ENCODE measurements around the gene WTIP. TPM values are rescaled to one million over a fixed set of nuclear protein-coding genes. Genes with fewer than 3 reads are reported as not detected.
"Not testable (repeated sequence)": the region's sequence is repeated elsewhere in the genome, so short reads cannot be mapped to it uniquely, and the experiment has no call there.

Gene WTIP
- total RNA-seq, 1 donor from 2014 or later, result 15.1 TPM

DNA sequence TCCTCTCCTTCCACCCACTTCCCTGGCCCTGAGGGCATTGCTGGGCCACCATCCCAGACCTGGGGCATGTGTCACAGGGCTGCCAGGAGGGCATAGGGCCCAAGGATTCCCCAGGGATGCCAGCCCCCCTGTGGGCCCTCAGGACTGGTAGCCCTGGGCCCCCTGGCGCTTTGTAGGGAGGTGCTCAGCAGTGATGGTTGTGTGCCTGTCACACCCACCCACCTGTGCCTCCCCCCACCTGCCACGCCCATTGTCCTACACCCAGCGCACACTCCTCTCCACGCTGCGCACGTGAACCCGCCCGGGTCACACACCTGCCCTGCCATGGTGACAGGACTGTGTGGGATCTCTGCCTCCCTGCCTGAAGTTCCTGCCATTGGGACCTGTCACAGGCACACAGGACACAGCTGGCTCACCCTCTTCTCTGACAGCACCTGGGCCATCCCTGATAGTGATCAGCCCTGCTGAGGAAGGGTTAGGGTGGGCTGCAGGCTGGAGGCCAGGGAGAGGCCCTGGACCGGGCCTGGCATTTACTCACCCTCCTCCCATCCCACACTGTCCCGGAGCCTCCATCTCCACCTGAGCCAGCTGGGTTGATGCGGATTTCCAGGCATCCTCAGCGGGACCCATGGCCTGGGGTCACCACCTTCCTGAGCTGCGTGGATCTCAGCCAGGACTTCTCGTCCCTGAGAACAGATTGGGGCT lies 23.9 kb downstream of the WTIP start:
- H3K36me3 Mint-ChIP-seq (ENCODE audit: low read depth), result no peaks in the 10 kb centered on the region
- H3K9me3 Mint-ChIP-seq, result no peaks in the 10 kb centered on the region
- no peak for DNase-seq (ENCODE audit: low read depth, low spot score)
- H3K27me3 Mint-ChIP-seq (ENCODE audit: low read depth), result peaks cover 4% of the 10 kb centered on the region
- peak overlapping the region; percentile 27 for H3K27ac Mint-ChIP-seq (ENCODE audit: unreplicated experiment)
- TF ChIP-seq, protein P1, sequence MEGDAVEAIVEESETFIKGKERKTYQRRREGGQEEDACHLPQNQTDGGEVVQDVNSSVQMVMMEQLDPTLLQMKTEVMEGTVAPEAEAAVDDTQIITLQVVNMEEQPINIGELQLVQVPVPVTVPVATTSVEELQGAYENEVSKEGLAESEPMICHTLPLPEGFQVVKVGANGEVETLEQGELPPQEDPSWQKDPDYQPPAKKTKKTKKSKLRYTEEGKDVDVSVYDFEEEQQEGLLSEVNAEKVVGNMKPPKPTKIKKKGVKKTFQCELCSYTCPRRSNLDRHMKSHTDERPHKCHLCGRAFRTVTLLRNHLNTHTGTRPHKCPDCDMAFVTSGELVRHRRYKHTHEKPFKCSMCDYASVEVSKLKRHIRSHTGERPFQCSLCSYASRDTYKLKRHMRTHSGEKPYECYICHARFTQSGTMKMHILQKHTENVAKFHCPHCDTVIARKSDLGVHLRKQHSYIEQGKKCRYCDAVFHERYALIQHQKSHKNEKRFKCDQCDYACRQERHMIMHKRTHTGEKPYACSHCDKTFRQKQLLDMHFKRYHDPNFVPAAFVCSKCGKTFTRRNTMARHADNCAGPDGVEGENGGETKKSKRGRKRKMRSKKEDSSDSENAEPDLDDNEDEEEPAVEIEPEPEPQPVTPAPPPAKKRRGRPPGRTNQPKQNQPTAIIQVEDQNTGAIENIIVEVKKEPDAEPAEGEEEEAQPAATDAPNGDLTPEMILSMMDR (conservative IDR thresholded peaks at IDR 0.05), result no peak
- peaks cover 11% of the 10 kb centered on the region for H3K4me1 Mint-ChIP-seq
- H3K4me3 Mint-ChIP-seq, result no peak overlapping the region

DNA sequence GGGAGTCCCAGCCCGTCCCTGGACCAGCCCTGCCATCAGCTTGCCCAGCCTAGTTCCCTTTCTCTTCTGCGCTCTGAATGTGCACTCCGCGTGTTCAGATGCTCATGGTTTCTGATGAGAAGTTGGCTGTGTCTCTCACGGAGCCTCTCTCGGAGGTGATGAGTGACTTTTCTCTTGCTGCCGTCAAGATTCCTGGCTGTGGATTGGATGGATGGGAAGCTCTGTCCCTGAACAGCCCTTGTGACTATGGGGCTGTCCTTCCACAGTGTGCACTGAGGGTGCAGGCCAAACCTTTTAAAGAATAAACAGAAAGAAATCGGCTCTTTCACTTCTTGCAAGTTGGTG lies 24.4 kb downstream of the WTIP start:
- Mint-ChIP-seq H3K27ac (ENCODE audit: unreplicated experiment) (peak overlapping the region; percentile 27), H3K36me3 (ENCODE audit: low read depth) (no peaks in the 10 kb centered on the region), H3K4me3 (no peak overlapping the region), H3K4me1 (peaks cover 11% of the 10 kb centered on the region), H3K27me3 (ENCODE audit: low read depth) (peaks cover 4% of the 10 kb centered on the region), H3K9me3 (peaks cover 5% of the 10 kb centered on the region)
- TF ChIP-seq, protein P1 (conservative IDR thresholded peaks at IDR 0.05), result no peak
- DNase-seq (ENCODE audit: low read depth, low spot score), result no peak

DNA sequence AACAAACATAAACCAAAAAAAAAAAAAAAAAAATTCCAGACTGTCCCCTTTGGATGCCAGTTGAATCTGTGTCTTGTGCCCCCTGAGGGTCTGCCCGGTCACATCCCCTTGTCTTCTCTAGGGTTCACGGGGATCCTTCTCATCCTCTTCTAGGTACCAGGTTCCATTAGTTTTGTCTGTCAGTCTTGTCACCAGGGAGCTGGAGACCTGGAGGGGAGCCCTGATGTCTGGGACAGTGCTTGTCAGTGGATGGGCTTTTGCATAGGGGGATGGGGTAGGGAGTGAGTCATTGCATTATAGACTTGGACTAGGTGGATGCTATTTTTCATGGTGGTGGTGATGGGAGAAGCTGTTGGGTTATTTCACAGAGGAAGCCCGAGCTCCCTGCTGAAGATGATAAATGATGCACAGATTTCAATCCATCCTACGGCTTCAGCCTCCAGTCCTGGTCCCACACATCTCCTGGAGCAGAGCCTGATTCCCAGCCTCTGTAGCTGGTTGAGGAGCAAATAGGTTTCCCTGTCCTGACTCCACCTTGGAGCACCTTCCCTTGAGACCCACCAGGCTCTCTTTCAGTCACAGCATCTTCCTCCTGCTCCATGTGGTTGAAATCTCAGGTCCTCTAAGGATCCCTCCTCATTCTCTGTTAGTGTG lies 26.0 kb downstream of the WTIP start:
- no peaks in the 10 kb centered on the region for H3K36me3 Mint-ChIP-seq (ENCODE audit: low read depth)
- no peak overlapping the region for H3K4me3 Mint-ChIP-seq
- peaks cover 10% of the 10 kb centered on the region for H3K27me3 Mint-ChIP-seq (ENCODE audit: low read depth)
- TF ChIP-seq, protein P1 (conservative IDR thresholded peaks at IDR 0.05), result no peak
- no peak overlapping the region for H3K27ac Mint-ChIP-seq (ENCODE audit: unreplicated experiment)
- peaks cover 5% of the 10 kb centered on the region for H3K9me3 Mint-ChIP-seq
- no peak for DNase-seq (ENCODE audit: low read depth, low spot score)
- H3K4me1 Mint-ChIP-seq, result peaks cover 5% of the 10 kb centered on the region

GRCh38 chr19:34508540-34508939 lies 27.0 kb downstream of the WTIP start:
- Mint-ChIP-seq H3K27ac (ENCODE audit: unreplicated experiment) (no peak overlapping the region), H3K4me3 (no peak overlapping the region), H3K27me3 (ENCODE audit: low read depth) (peaks cover 11% of the 10 kb centered on the region), H3K36me3 (ENCODE audit: low read depth) (no peaks in the 10 kb centered on the region), H3K9me3 (peaks cover 5% of the 10 kb centered on the region), H3K4me1 (no peaks in the 10 kb centered on the region)
- TF ChIP-seq, protein P1 (conservative IDR thresholded peaks at IDR 0.05), result no peak
- no peak for DNase-seq (ENCODE audit: low read depth, low spot score)

DNA sequence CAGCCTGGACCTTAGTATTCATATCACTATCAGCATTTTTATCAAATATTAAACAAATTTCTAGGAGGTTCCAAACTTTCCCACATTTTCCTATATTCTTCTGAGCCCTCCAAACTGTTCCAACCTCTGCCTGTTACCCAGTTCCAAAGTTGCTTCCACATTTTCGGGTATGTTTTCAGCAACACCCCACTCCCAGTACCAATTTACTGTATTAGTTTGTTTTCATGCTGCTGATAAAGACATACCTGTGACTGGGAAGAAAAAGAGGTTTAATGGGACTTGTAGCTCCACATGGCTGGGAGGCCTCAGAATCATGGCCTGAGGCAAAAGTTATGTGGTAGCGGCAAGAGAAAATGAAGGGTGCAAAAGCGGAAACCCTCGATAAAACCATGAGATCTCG lies 29.3 kb downstream of the WTIP start:
- not testable (repeated sequence) for H3K9me3 Mint-ChIP-seq; H3K27ac Mint-ChIP-seq (ENCODE audit: unreplicated experiment); DNase-seq (ENCODE audit: low read depth, low spot score); H3K4me3 Mint-ChIP-seq; H3K36me3 Mint-ChIP-seq (ENCODE audit: low read depth); H3K4me1 Mint-ChIP-seq
- peaks cover 11% of the 10 kb centered on the region for H3K27me3 Mint-ChIP-seq (ENCODE audit: low read depth)

DNA sequence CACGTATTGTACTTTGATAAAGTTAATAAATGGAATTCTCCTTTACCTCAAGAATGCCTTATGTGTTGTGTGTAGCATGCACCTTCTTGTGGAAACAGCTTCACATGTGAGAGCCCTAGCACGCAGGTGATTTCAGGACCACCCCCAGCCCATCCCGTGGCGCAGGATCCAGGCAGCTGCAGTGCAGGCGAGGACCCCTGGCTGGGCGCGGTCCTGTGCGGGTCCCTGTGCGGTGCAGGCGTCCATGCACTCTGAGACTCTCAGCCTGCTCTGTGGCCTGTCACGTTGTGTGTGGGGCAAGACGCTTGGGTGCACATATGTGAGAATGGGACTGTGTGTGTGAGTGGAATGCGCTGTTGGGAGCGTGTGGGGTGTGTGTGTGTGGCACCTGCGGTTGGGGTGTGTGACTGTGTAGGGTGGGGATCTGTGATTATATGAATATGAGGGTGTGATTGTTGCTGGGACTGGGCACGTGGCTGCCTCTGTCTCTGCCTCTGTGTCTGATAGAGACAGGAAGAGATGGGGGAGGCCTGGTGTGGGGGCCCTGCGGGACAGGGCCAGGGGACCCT lies 30.8 kb downstream of the WTIP start:
- TF ChIP-seq, protein P1 (conservative IDR thresholded peaks at IDR 0.05), result no peak

More for the DNA sequence above, 30.8 kb downstream of the WTIP start:
- Mint-ChIP-seq H3K27ac (ENCODE audit: unreplicated experiment) (no peak overlapping the region), H3K36me3 (ENCODE audit: low read depth) (no peaks in the 10 kb centered on the region), H3K27me3 (ENCODE audit: low read depth) (peaks cover 9% of the 10 kb centered on the region), H3K4me1 (no peaks in the 10 kb centered on the region), H3K9me3 (peaks cover 5% of the 10 kb centered on the region), H3K4me3 (no peak overlapping the region)
- no peak for DNase-seq (ENCODE audit: low read depth, low spot score)

All from neural crest cell (in vitro differentiated cells).